DLD1 (cell line): Measurements from ENCODE around the gene PPP1R1B.

Experiments used
- in situ Hi-C: cut with HindIII; loops from 2 replicates; pipeline ENCODE4 v1.10.0; 2017; ENCODE audit warnings: low sequenced_read_pairs

The PPP1R1B gene

DNA sequence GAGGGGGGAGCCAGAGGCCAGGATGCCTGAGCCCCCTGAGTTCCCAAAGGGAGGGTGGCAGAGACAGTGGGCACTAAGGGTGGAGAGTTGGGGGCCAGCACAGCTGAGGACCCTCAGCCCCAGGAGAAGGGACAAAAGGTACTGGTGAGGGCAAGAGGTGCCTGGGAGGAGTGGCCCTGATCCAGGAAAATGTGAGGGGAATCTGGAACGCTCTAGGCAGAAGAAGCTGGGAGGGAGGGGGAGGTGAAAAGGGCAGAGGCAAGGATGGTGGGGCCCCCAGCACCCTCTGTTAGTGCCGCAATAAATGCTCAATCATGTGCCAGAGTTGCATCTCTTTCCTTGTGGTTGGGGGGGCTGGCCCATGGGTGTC lies 39.5 kb downstream of the PPP1R1B start:
- in situ Hi-C loops: no loop called here

DNA sequence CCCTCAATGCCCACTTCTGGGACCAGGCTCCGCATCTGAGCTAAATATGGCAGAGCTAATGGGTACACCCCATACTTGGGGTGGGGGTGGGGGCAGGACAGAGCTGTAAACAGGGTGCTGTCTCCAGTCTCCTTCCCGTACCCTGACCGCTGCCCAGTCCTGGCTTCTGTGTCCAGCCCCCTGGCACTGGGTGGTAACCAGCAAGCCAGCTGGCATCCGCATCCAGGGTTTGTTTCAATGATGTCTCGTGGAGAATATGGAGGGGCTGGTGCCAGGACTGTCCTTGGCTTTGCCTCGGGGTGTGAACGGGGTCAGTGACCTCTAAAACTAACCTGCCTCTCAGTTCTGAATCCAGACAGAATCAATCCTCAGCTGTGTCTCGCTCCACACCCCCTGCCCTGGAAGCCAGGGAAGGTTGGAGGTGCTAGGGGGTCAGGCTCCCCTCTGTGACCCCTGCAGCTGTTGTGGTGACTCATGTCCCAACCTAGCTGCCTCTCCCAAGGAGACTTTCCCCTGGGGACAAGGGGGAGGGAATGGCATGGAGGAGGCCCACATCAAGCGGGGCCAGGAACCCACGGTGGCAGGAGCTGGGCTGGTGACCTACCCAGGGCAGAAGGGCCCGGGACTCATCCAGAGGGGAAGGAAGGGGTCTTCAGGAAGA lies 40.0 kb downstream of the PPP1R1B start:
- in situ Hi-C loops: no loop called here

DNA sequence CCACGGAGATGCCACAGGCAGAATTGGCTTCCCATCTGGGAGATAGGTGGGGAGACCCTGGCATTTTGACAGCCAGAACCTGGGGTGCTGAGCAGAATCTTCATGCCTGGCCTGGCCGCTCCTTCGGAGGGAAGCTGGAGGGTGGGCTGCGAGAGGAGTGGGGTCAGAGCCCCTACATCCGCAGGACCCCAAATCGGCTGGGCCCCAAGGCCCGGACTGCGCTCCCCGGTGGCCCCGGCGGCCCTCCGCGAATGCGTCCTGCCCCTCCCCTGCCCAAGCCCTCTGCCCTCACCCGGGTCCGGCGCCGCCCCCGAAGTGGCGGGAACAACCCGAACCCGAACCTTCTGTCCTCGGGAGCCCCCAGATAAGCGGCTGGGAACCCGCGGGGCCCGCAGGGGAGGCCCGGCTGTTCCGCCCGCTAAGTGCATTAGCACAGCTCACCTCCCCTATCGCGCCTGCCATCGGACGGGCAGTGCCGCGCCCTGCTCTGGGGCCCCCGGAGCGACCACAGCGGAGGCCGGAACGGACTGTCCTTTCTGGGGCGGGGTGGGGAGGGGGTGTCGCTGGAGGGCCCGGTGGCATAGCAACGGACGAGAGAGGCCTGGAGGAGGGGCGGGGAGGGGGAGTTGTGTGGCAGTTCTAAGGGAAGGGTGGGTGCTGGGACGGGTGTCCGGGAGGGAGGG lies 40.7 kb downstream of the PPP1R1B start:
- in situ Hi-C loops: no loop called here

DNA sequence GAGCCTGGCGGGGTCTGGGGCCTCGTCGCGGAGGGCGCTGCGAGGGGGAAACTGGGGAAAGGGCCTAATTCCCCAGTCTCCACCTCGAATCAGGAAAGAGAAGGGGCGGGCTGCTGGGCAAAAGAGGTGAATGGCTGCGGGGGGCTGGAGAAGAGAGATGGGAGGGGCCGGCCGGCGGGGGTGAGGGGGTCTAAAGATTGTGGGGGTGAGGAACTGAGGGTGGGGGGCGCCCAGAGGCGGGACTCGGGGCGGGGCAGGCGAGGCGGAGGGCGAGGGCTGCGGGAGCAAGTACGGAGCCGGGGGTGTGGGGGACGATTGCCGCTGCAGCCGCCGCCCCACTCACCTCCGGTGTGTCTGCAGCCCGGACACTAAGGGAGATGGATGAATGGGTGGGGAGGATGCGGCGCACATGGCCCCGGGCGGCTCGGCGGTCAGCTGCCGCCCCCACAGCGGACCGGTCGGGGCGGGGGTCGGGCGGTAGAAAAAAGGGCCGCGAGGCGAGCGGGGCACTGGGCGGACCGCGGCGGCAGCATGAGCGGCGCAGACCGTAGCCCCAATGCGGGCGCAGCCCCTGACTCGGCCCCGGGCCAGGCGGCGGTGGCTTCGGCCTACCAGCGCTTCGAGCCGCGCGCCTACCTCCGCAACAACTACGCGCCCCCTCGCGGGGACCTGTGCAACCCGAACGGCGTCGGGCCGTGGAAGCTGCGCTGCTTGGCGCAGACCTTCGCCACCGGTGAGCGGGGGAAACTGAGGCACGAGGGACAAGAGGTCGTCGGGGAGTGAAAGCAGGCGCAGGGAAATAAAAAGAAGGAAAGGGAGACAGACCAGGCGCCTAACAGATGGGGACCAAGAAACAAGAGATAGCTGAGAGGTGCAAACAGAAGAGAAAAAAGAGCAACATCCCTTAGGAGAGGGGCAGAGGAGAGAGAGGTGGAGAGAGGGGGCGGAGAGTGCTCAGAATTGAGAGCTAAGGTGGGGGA lies 41.5 kb downstream of the PPP1R1B start, which contains the start of gene PNMT:
TSS of gene PNMT (plus strand) at position 509 of the 980 bp plus-strand sequence. CDS start at position 532, 23 bp downstream.
- in situ Hi-C loops: no loop called here

DNA sequence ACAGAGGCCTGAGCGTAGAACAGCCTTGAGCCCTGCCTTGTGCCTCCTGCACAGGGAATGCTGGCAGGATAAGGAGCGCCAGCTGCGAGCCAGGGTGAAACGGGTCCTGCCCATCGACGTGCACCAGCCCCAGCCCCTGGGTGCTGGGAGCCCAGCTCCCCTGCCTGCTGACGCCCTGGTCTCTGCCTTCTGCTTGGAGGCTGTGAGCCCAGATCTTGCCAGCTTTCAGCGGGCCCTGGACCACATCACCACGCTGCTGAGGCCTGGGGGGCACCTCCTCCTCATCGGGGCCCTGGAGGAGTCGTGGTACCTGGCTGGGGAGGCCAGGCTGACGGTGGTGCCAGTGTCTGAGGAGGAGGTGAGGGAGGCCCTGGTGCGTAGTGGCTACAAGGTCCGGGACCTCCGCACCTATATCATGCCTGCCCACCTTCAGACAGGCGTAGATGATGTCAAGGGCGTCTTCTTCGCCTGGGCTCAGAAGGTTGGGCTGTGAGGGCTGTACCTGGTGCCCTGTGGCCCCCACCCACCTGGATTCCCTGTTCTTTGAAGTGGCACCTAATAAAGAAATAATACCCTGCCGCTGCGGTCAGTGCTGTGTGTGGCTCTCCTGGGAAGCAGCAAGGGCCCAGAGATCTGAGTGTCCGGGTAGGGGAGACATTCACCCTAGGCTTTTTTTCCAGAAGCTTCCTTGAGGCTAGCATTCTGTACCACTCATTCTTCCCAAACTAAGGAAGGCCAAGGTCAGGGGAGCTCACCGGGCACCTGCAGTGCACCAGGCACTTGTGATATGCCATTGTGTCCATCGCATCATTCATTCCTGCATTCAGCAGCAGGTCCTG lies 43.4 kb downstream of the PPP1R1B start:
- in situ Hi-C loops: loop anchor here (10.0 kb wide), 1 partner anchor 55 kb away; no protein-coding TSS in a partner anchor

DNA sequence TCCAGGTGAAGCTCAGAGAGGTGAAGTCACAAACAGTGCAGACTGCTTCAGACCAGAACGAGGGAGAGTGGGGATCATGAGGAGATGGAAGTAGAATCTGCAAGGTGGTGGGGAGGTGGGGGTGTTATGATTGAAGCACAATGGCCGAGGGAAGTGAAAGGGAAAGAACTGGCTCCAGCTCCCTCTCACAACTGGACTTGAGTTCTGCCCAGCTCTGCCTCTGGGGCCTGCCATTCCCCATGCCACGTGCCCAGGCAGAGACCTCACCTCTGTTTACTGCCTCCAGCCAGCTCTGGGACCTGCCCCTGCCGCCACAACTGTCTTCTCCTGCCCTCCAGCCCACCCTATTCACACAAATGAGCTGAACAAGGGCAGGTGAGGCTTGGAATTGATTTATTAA lies 44.0 kb downstream of the PPP1R1B start:
- in situ Hi-C loops: loop anchor here (10.0 kb wide), 1 partner anchor 56 kb away; no protein-coding TSS in a partner anchor

DNA sequence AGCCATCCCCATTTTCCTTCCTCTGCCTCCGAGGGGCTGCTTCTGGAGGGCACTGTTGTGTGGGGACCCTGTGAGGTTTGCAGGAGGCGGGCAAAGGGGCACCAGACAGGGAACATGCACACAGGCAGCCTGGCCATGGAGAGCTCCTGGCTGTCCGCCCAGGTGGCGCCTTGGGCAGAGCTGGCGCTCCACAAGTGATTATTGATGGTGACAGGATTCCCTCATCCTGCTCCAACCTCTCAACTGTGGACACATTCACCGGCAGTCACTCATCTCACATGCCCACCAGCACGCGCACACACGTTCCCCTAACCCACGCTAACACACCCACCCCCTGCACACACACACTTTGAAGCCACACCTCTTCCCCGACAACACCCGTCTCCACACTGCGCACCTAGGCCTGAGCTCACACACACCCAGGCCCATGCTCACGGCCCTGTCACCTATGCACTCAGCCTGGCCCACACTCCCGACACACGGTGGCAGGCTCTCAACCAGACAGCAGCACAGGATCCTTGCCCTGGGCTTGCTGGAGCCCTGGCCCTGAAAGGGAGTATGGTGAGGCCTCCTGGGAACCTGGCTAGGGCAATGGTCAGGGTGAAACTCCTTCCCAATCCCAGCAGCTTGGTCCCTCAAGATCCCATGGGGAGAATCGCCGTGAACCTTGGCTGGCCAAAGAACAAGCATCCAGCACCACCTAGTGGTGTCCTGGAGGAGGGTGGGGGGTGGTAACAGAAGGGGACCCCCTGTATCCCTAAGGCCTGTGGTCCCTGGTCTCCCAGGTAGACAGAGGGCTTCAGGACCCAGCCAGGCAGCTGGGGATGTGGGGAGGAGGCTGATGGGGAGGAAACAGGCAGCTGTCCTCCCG lies 45.1 kb downstream of the PPP1R1B start:
- in situ Hi-C loops: loop anchor here (10.0 kb wide), 1 partner anchor 57 kb away; no protein-coding TSS in a partner anchor

DNA sequence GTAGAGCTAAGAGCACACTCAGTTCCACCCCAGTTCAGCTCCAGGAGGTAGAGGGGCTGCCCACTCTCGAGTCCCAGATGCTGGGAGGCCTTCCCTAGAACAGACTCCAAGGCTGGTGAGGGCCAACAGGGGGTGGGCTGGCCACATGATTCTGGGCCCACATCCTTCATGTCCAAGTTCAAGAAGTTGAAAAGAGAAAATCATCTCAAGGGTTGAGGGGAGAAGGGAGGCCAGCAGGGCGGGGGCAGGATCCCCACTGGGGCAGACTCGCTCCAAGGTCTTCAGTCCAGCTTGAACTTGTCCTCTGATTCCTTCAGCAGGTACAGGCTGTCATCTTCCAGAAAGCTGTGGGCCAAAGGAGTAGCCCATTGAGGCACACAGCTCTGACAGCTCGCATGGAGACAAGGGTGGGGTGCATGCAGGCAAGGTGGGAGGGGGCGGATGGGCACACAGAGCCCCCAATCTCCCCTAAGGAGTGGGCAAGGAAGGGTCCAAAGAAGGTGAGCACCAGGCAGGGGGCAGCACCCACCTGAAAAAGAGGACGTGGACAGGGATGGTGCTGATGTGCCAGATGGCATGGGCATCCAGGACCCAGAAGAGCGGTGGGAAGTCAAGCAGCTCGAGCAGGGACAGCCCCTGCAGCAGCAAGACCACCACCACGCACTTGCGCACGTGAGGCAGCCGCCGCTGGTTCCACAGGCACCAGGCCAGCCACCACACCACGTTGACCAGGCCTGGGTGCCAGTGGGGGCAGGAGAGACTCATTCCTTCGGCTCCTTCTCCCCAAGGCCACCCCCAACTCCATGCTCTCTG lies 46.0 kb downstream of the PPP1R1B start:
- in situ Hi-C loops: loop anchor here (10.0 kb wide), 1 partner anchor 58 kb away; no protein-coding TSS in a partner anchor

DNA sequence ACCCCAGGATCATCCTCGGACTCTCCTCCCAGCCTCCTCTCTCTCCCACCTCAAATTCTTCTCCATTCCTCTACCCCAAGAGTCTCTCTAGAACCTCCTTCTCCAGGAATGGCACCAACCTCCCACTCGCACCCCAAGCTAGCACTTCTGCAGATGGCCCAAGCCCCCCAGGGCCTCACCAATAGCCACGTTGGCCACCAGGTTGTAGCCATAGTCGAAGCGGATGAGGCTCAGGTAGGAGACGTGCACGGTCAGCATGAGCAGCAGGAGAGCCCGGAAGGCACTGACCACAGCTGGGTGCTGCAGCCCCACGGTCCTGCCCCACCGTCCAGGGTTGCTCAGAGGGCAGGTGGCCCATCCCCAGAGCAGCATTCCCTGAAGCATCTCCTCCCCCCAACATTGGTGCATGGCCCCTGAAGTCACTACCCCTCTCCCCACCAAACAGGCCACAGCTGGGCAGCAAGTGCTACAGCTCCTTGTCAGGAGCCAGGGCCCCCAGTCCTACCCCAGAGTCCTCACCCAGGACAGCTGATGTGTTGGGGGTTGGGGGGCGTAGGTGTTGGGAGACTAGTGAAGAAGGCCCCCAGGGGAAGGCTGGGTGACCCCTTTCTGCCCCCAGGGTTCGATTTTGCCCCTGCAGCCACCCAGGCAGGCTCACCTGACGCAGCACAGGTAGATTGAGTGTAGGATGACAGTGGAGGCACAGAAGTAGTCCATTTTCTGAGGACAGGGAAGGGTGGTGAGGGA lies 46.8 kb downstream of the PPP1R1B start:
- in situ Hi-C loops: loop anchor here (10.0 kb wide), 1 partner anchor 59 kb away; no protein-coding TSS in a partner anchor

DNA sequence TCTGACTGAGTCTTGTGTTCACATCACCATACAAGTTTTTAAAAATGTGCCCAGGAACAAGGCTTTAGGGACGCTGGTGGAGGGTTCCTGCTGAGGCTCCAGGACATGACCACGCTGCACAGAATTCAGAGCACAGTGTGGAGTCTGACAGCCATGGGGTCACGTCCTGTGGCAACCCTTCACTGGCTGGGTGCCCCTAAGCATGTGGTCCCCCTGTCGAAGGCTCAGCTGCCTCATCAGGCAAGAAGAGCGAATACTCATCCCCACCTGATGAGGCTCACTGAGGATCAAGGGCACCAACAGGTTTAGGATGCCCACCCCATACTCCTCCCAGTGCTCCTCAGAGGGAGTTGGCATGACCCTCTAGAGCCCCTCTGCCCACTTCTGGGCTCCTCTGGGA lies 47.4 kb downstream of the PPP1R1B start:
- in situ Hi-C loops: loop anchor here (10.0 kb wide), 1 partner anchor 59 kb away; no protein-coding TSS in a partner anchor

DNA sequence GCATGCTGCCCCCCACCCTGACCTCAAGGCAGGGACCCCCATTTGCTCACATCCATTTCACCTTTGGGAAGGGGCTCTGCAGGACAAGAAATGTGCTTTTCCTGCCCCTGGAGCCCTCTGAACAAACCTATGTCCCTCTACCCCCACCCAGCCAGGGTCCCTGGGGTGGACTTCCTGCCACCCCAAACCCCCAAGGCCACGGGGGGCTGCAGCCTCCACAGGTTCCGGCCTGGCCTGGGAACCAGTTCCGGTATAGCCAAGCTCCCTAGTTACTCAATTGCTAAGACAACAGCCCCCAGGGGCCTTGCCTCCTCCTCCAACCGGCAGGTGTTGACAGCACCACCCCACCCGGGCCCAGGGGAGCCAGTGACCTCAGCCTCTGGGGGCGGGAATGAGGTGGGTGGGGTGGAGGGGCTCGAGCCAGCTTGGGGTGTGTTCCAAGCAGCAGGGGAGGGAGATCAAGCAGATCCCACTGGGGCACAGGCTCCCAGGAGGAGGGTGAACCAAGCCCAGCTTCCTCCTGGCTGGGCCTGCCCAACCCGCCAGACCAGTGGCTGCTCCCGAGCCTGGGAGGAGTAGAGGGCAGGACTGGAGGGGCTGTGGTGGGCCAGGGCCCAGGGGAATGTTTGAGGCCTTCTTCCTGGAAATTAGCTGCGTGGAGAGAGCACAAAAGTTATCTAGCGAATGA lies 48.1 kb downstream of the PPP1R1B start:
- in situ Hi-C loops: loop anchor here (10.0 kb wide), 1 partner anchor 60 kb away; no protein-coding TSS in a partner anchor

DNA sequence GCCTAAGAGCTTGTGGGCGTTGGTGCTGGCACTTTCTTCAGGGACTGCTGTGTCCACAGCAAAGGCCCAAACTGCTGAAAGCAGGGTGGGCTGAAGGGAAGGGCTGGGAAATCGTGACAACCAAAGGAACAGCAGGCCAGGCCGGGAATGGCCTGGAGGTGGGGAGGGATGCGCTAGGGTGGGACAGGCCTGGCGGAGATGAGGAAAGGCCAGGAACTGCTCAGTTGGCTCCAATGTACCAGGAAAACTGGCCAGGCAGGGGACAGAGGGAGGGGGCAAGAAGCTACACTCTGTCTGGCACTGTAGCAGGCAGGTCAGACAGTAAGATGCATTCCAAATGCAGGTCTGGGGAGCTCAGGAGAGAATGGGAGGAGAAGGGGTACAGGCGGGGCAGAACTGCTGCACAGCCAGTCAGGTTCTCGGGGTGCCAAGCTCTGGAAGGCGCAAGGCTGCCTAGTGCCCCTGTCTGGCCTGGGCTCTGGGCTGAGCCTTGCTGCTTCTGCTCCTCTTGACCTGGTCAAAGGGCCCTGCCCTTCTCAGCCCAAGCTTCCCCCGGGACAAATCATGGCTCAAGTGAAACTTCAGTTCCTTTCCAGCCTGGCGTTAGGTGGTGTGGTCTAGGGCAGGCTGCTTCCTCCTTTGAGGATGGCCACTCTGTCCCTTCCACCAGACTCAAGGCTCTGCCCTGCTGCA lies 48.8 kb downstream of the PPP1R1B start:
- in situ Hi-C loops: loop anchor here (10.0 kb wide), 1 partner anchor 61 kb away; no protein-coding TSS in a partner anchor

DNA sequence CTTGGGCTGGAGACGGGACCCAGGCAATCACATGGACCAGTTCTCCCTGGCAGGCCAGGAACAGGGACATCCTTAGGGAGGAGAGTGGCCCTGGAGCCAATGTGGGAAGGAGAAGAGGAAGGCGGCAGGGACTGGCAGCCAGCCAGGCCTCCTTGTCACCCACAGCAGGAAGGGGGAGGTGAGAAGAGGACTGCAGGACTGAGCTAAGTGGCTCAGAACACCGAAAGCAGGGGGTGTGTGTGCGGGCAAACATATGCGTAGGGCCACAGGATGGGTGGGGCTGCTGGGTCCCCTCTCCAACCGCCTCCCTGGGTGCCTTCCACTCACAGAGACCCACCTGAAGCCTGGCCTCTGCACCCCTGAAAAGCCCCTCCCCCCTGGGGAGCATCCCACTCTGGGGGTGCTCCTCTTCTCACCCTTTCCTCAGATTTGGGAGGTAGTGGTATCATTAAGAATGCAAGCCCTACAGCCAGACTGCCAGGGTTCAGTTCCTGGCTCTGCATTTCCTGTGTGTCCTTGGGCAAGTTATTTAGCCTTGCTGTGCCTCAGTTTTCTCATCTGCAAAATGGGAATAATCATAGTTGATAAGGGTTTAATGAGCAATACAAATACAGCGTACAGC lies 49.6 kb downstream of the PPP1R1B start:
- in situ Hi-C loops: loop anchor here (10.0 kb wide), 1 partner anchor 62 kb away; no protein-coding TSS in a partner anchor

DNA sequence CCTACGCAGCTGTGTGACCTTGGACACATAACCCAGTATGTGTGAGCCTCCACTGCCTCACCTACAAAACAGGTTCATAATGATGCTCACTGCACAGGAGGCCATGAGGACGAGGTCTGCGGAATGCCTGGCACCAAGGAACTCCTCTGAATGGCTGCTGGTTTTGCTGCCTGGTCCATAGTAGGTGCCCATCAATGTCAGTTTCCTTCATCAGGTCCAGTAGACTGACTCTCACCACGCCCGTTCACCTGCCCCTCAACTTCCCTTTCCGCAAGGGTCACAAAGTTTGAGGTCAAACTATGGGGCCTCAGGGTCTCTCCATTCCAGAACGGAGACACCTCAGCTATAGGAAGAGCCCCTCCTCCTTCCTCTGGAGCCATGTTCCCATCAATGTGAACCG lies 50.3 kb downstream of the PPP1R1B start:
- in situ Hi-C loops: loop anchor here (10.0 kb wide), 1 partner anchor 62 kb away; no protein-coding TSS in a partner anchor

DNA sequence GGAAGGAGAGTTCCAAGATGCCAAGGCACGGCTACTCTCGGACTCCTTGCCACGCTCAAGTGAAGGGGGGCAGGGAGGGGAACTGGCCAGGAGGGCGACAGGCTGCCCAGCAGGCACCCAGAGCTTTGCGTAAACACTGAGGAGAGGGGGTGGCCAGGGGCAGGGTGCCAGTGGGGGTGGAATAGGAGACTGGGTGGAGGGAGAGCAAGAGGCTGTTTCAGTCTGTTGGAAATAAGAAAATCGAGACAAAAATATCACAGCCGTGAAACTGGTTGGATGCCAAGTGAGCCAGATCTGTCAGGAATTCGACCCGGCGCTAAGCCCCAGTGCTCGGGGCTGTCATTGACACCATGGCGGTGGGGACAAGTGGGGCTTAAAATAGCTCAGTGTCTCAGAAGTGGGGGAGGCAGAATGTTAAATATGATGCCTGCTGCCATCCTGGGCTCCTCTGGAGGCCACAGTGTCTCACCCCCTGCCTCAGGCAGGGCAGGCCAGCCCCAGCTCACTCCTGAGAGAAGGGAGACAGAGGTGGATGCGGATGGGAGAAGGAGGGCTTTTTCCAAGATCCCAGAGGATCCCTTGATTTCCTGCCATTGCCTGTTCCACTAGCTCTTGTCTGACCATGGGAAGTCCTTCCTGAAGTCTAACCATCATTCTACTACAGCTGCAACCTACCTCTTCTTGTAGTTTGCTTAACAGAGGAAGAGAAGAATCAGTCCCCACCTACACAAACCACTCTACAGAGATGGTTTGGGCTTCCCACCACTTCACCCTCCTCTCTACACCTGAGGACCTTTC lies 51.0 kb downstream of the PPP1R1B start:
- in situ Hi-C loops: loop anchor here (10.0 kb wide), 1 partner anchor 63 kb away; no protein-coding TSS in a partner anchor
